SK-N-SH treated with all-trans-retinoic acid at 6 μM for 48 hours (cell line): Measurements from ENCODE around the gene CLPSL2.

ENCODE experiments used
- ATAC-seq: fragments of 200-7000 bp; cut with Tn5 transposase; 3 replicates; pipeline ENCODE4 v1.9.1; 2020; ENCODE audit warnings: mild to moderate bottlenecking, moderate library complexity
- ARNTL ChIP-seq: fragments of 450-650 bp; formaldehyde crosslinking; IDR thresholded peaks from 2 replicates; pipeline ENCODE4 v1.5.0; 2020; ENCODE audit warnings: low read depth, mild to moderate bottlenecking, moderate library complexity, borderline replicate concordance
- CREB5 ChIP-seq: fragments of 250-450 bp; sonication (Bioruptor Pico); IDR thresholded peaks from 2 replicates; pipeline ENCODE4 v1.5.1; 2020; ENCODE audit warnings: low read depth, mild to moderate bottlenecking, moderate library complexity
- CSDC2 ChIP-seq: fragments of 250-450 bp; sonication (Bioruptor Pico); IDR thresholded peaks from 2 replicates; pipeline ENCODE4 v1.5.0; 2020; ENCODE audit warnings: mild to moderate bottlenecking, moderate library complexity
- ESRRG ChIP-seq: fragments of 250-450 bp; sonication (Bioruptor Pico); IDR thresholded peaks from 2 replicates; pipeline ENCODE4 v1.6.1; 2021; ENCODE audit warnings: mild to moderate bottlenecking
- GLIS3 ChIP-seq: fragments of 250-450 bp; sonication (Bioruptor Pico); IDR thresholded peaks from 2 replicates; pipeline ENCODE4 v1.5.0; 2020; ENCODE audit warnings: mild to moderate bottlenecking, moderate library complexity
- OSR1 ChIP-seq: fragments of 250-450 bp; sonication (Bioruptor Pico); IDR thresholded peaks from 2 replicates; pipeline ENCODE4 v1.8.0; 2022; ENCODE audit warnings: moderate library complexity, mild to moderate bottlenecking, inconsistent platforms
- PATZ1 ChIP-seq: fragments of 250-450 bp; sonication (Bioruptor Pico); IDR thresholded peaks from 2 replicates; pipeline ENCODE4 v1.8.0; 2020; ENCODE audit warnings: mild to moderate bottlenecking, moderate library complexity, borderline replicate concordance
- POU6F1 ChIP-seq: fragments of 250-450 bp; sonication (Bioruptor Pico); IDR thresholded peaks from 2 replicates; pipeline ENCODE4 v1.8.0; 2021; ENCODE audit warnings: low read depth, mild to moderate bottlenecking, moderate library complexity, borderline replicate concordance
- PPARA ChIP-seq: fragments of 250-450 bp; sonication (Bioruptor Pico); IDR thresholded peaks from 2 replicates; pipeline ENCODE4 v1.5.0; 2020; ENCODE audit warnings: mild to moderate bottlenecking, borderline replicate concordance
- RARB ChIP-seq: fragments of 250-450 bp; sonication (Bioruptor Pico); IDR thresholded peaks from 2 replicates; pipeline ENCODE4 v1.8.0; 2021; ENCODE audit warnings: mild to moderate bottlenecking, moderate library complexity
- SNAI2 ChIP-seq: fragments of 250-450 bp; sonication (Bioruptor Pico); IDR thresholded peaks from 2 replicates; pipeline ENCODE4 v1.5.0; 2020; ENCODE audit warnings: mild to moderate bottlenecking, moderate library complexity
- TCF4 ChIP-seq: fragments of 250-450 bp; sonication (Bioruptor Pico); IDR thresholded peaks from 2 replicates; pipeline ENCODE4 v1.8.0; 2021; ENCODE audit warnings: mild to moderate bottlenecking, moderate library complexity, borderline replicate concordance
- TOX ChIP-seq: fragments of 250-450 bp; sonication (Bioruptor Pico); IDR thresholded peaks from 2 replicates; pipeline ENCODE4 v1.8.0; 2021; ENCODE audit warnings: mild to moderate bottlenecking, moderate library complexity, borderline replicate concordance
- ZFP3 ChIP-seq: fragments of 250-450 bp; sonication (Bioruptor Pico); IDR thresholded peaks from 2 replicates; pipeline ENCODE4 v1.5.0; 2020; ENCODE audit warnings: mild to moderate bottlenecking, moderate library complexity
- ZFP30 ChIP-seq: fragments of 450-650 bp; formaldehyde crosslinking; IDR thresholded peaks from 2 replicates; pipeline ENCODE4 v1.5.0; 2022; ENCODE audit warnings: mild to moderate bottlenecking, moderate library complexity
- ZNF565 ChIP-seq: fragments of 450-650 bp; formaldehyde crosslinking; conservative IDR thresholded peaks from 2 replicates; pipeline ENCODE4 v1.5.0; 2020; ENCODE audit warnings: low read depth, mild to moderate bottlenecking, moderate library complexity
- ZNF70 ChIP-seq: fragments of 450-650 bp; formaldehyde crosslinking; IDR thresholded peaks from 2 replicates; pipeline ENCODE4 v1.5.0; 2020; ENCODE audit warnings: mild to moderate bottlenecking, moderate library complexity
- ZNF8 ChIP-seq: fragments of 450-650 bp; formaldehyde crosslinking; IDR thresholded peaks from 2 replicates; pipeline ENCODE4 v1.5.0; 2020; ENCODE audit warnings: mild to moderate bottlenecking, moderate library complexity
- TF ChIP-seq, protein P1 (sequence below): fragments of 250-450 bp; sonication (Bioruptor Pico); IDR thresholded peaks from 2 replicates; pipeline ENCODE4 v1.5.0; 2020; ENCODE audit warnings: mild to moderate bottlenecking, moderate library complexity

The CLPSL2 gene

GRCh38 chr6:35804996-35805736 lies 28.8 kb downstream of the CLPSL2 start, which contains the start of gene LHFPL5:
TSS of gene LHFPL5 (plus strand) at chr6:35805352. CDS start at chr6:35805671, 319 bp downstream.
- peak; percentile 100 for ATAC-seq
- TF ChIP-seq ZNF565 (peak; percentile 50; the same call in 1 of the 2 replicates), ZFP3 (peak; percentile 52; the same call in 1 of the 2 replicates), PPARA (CRISPR knock-in tag) (no peak), CSDC2 (CRISPR knock-in tag) (peak; percentile 80; the same call in 1 of the 2 replicates), ZNF70 (CRISPR knock-in tag) (no peak), SNAI2 (peak; percentile 75; the same call in 1 of the 2 replicates), OSR1 (CRISPR knock-in tag) (no peak), ZNF8 (no peak)
- TF ChIP-seq, protein P1, sequence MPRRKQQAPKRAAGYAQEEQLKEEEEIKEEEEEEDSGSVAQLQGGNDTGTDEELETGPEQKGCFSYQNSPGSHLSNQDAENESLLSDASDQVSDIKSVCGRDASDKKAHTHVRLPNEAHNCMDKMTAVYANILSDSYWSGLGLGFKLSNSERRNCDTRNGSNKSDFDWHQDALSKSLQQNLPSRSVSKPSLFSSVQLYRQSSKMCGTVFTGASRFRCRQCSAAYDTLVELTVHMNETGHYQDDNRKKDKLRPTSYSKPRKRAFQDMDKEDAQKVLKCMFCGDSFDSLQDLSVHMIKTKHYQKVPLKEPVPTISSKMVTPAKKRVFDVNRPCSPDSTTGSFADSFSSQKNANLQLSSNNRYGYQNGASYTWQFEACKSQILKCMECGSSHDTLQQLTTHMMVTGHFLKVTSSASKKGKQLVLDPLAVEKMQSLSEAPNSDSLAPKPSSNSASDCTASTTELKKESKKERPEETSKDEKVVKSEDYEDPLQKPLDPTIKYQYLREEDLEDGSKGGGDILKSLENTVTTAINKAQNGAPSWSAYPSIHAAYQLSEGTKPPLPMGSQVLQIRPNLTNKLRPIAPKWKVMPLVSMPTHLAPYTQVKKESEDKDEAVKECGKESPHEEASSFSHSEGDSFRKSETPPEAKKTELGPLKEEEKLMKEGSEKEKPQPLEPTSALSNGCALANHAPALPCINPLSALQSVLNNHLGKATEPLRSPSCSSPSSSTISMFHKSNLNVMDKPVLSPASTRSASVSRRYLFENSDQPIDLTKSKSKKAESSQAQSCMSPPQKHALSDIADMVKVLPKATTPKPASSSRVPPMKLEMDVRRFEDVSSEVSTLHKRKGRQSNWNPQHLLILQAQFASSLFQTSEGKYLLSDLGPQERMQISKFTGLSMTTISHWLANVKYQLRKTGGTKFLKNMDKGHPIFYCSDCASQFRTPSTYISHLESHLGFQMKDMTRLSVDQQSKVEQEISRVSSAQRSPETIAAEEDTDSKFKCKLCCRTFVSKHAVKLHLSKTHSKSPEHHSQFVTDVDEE (CRISPR knock-in tag) = no peak

DNA sequence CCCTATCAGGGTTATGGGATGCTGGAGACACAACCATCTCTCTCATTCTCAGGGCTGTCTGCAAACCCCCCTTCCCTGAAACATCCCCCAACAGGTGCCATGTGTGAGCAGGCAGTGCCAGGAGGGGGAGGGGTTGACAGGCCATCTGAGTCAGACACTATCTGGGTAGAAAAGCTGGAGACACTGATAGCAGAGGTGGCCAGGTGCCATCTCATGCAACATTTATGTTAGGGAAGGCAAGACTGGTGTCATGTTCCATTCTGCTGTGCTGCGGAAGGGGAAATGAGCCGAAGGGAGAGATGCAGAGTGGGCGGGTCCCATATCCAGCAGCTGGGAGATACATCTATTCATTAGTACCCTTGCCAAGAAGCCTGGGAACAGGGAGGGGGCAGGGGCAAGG lies 32.3 kb downstream of the CLPSL2 start:
- no peak for ATAC-seq
- TF ChIP-seq CSDC2 (CRISPR knock-in tag) (no peak), ARNTL (CRISPR knock-in tag) (no peak), TCF4 (no peak), CREB5 (no peak), ZNF8 (no peak), ZFP30 (CRISPR knock-in tag) (no peak)
- TF ChIP-seq, protein P1 (CRISPR knock-in tag) = no peak

DNA sequence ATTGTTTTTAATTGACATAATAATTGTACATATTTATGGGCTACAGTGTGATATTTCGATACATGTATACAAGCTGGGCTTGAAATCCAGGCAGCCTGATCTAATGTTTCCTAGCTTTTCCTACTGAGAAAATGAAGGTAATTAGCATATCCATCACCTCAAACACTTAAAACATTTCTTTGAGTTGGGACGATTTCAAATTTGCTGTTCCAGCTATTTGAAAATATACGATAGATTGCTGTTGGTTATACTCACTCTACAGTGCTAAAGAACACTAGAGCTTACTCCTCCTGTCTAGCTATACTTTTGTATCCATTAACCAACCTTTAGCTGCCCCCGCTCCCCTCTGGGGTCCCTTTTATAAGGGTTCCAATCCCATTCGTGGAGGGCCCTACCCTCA lies 33.4 kb downstream of the CLPSL2 start:
- ATAC-seq = no peak
- no peak for TF ChIP-seq RARB (CRISPR knock-in tag)
- no peak for TF ChIP-seq CSDC2 (CRISPR knock-in tag)
- TF ChIP-seq PPARA (CRISPR knock-in tag) = no peak
- no peak for TF ChIP-seq ESRRG
- no peak for TF ChIP-seq TOX (CRISPR knock-in tag)
- TF ChIP-seq TCF4 = no peak
- TF ChIP-seq SNAI2 = no peak
- no peak for TF ChIP-seq PATZ1 (CRISPR knock-in tag)
- no peak for TF ChIP-seq ARNTL (CRISPR knock-in tag)
- no peak for TF ChIP-seq POU6F1 (CRISPR knock-in tag)
- no peak for TF ChIP-seq ZFP3
- no peak for TF ChIP-seq GLIS3 (CRISPR knock-in tag)
- TF ChIP-seq ZNF565 = no peak
- TF ChIP-seq, protein P1 (CRISPR knock-in tag) = no peak
- no peak for TF ChIP-seq OSR1 (CRISPR knock-in tag)
- TF ChIP-seq CREB5 = no peak
- TF ChIP-seq ZFP30 (CRISPR knock-in tag) = no peak
